Activated CD4-positive, alpha-beta T cell treated with anti-CD3 and anti-CD28 coated beads for 1 hour (primary cell): Measurements from ENCODE around the gene SAMMSON.

ENCODE experiments used
- DNase-seq: peaks from one replicate; pipeline ENCODE4 v3.0.0-alpha.2; 2020

Gene SAMMSON

DNA sequence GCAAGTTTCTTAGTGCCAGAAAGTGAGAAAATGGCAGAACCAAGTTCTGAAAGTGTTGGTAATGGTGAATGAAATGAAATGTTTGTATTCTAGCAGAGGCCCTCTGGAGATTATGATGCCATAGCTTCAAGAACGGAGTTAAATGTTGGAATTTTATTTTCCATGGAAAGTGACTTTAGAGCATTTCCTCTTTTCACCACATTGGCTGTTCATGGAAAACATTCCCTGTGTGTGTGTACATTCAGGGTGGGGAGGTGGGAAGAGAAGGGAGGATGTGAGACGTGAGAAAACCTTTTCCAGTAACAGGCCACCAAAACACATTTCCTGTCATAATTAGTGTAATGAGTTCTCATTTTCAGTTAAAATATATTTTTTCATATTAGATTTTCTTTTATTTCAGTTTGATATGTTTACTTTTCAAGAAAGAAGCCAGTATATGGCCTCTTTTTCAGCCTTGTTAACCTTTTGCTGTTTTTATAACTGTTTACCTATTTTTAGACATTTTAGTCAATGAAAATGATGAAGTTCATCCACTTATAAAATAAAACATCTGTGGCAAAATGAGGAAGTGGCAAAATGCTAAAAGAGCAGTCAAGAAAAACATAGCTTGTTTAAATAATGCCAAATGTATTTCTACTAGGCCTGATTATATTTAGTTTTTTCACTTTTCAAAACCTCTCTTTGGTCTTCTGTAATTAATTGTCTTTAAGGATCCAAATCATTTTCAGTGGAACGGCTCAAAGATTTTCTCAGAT, 21.6 kb downstream of the SAMMSON start:
- no peak for DNase-seq

DNA sequence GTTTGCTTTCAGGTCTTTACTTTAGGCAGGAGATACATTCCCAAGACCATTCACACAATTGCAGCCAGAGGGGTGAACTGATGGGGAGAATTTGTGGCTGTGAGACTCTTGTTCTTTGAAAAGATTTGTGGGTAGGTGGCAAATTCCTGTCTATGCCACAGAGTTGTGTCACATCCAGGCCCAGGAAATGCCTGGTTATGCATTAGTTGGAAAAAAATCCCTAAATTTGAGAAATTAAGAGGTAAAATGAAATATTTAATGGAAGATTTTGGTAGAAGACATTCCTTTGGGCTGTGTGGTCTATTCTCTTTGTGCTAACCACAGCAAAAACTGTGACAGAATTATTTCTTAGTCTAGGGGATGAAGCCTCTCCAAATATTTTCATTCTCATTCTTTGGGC, 28.8 kb downstream of the SAMMSON start:
- no peak for DNase-seq

DNA sequence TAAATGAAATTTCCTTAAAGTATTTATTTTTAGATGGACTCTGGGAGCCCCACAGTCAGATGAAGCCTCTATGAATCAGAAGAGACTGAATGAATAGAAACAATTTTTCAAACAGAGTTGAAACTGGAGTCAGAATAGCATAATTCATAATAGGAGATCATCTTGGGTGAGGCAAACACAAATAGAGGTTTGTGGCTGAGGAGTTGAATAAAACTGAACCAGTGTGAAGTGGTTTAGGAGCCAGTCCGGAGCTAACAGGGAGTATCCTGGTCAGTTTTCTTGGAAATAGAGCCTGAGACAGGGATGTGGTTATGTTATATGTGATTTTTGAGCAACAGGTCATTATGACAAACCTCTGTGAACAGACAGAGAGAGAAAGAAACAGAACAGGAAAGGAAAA, 39.2 kb downstream of the SAMMSON start:
- no peak for DNase-seq

DNA sequence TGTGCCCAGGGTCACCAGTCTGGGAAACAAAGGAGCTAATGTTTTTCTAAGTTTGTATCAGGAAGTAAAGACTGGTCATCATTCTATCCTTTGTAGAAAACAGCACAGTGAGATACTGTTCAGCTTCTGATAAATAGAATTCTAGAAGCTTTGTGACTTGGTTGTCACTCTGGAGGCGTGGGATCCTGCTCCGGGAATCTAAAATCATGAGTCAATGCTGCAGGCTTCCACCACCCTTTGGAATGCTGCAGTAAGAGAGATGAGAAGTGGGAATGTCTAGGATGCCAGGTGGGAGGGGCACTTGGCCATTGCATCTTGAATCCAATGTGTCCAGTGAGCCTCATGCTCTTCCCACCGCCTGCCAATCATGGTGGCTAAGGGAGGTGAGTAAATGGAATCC, 40.9 kb downstream of the SAMMSON start:
- no peak for DNase-seq

DNA sequence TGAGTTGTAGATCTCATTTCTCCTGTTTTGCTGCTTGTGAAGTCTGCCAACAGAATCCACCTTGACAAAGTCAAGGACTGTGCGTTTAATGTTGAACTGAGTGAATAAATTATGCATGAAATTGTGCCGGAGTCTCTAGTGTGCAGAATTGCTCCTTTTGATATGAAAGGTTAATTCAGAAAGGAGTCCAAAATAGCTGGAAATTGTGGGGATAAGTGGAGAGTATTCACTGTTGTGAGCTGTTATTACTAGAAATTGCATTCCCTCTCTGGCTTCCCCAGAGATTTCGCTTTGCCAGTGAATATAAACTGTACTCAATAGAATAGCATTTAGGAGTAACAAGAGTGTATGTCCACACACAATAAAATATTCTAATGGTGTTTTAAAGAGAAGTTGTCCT, 43.1 kb downstream of the SAMMSON start:
- DNase-seq, result no peak

DNA sequence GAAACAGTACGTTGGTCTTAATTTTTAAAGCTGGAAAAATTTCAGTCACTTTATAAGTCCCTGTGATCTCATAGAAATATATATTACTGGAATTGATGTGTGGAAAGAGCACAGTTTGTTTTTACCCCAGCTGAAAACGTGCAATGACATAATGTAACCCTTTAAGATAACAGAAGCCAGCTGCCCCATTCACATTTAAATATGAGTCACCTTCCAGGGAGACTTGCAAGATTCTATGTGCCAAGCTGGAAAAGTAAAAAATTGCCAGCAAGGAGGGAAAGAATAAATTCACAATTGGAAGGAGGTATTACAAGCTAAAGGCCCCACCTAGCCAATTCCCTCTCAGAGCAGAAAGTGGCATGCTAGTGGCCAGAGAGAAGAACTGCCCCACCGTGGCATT, 50.2 kb downstream of the SAMMSON start:
- DNase-seq, result no peak

DNA sequence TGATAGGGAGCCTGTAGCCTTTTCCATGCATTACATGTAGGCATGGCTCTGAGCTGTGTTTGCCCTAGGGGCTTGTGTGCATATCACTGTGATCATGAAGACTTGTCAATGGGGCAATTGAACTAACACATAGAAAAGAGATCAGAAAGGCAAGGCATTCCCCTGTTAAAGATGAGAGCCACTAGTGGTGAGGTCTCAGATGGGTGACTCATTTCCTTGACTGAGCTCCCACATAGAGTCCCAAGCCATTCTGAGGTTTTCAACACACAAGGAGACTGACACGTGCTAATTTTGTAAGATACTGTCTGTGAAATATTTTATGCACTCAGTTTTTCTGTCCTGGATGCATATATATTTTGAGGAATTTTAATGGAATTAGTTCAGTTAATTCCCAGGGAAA, 53.8 kb downstream of the SAMMSON start:
- DNase-seq, result no peak

DNA sequence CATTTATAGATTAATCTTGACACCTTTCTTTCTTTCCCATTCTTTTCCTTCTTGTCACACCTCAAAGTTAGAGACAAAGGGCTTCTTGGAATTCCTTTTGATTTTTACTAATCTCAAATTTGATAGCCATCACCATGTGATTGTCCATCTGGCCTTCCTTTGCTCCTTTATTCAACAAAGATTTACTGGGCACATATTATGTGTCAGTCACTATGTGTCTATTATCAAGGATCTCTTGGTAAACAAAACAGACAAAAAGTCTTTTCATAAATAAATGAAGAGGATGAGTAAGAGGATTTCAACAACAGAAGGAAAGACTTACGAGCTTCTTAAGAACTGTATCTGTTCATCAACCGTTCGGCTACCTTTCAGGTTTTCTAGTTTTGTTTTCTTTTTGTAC, 56.5 kb downstream of the SAMMSON start:
- no peak for DNase-seq

DNA sequence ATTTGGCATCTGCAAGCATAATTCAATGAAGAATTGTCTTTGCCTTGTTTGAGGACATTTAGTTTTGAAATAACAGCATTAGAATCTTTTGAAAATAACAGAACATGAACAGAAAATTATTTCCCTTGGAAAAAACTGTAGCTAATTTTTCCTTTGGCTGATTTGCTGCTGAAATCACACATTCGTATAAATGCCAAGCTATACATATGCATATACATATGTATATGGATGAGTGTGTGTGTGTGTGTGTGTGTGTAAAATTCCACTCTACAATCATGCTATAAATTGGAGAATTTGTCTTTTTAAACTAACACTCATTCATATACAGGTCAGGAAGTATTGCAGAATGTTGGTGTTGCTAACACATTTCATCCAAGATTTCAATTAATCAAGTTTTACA, 57.9 kb downstream of the SAMMSON start:
- DNase-seq, result no peak

DNA sequence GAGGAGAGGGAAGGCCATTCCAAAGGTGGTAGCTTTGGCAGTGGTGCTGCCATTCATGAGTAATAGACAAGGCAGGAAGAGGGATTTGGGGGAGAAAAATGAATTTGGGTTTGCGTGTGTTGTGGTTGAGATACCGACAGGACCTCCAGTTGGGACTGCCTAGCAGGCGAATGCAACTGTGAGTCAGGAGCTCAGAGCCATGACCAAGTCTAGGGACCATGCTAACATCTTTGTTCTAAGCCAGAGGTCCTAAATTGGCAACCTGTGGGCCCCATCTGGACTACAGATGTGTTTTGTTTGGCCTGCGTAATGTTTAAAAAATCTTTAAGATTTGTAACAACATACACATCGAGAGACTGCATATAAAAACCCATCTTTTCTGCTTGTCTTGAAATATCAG, 61.6 kb downstream of the SAMMSON start:
- DNase-seq, result no peak

DNA sequence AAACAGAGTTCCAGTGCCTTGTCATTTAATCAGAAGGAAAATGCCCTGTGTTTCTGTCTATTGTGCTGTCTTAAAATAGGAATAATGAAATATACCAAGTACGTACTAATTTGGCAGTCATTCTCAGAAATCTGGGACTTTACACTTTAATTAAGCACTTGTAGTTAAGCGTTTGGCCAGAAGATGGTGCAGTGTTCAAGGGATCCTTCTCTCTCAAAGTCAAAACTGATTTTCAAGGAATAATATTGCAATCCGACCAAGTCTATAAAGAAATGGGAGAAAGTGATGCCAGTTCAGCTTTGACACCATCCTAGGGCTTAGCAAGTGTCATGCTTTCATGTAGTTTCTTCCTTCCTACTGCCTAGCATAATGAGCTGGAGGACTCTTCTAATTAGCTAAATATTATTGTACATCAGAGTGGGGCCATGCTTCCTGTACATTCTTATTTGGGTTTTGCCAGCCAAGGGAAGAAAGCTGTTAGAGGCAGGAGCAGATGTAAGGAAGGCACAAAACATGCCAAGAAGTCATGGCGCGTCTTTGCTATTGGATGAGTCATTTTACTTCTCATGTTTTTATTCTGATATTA, 64.8 kb downstream of the SAMMSON start:
- no peak for DNase-seq

DNA sequence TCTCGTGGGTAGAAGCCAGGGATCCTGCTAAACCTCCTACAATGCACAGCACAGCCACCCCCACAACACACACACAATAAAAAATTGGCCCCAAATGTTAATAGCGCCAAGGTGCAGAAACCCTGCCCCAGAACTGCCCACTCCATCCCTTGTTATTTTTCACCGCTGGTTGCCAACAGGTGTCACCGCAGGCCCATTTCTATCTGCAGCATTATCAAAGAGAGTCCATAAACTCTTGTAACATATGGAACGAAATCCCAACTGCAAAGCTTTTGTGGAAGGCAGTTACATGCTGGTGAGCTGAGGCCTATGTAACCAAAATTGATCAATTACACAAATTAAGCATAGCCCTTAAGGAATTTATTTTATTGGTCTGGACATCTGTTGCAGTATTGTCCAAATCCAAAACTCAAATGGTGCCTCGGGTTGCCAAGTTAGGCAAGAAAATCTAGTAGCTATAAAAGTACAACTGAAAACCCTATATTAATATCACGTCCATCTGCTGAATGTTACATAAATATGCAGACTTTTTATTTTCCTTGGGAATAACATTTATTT, 66.2 kb downstream of the SAMMSON start:
- no peak for DNase-seq

DNA sequence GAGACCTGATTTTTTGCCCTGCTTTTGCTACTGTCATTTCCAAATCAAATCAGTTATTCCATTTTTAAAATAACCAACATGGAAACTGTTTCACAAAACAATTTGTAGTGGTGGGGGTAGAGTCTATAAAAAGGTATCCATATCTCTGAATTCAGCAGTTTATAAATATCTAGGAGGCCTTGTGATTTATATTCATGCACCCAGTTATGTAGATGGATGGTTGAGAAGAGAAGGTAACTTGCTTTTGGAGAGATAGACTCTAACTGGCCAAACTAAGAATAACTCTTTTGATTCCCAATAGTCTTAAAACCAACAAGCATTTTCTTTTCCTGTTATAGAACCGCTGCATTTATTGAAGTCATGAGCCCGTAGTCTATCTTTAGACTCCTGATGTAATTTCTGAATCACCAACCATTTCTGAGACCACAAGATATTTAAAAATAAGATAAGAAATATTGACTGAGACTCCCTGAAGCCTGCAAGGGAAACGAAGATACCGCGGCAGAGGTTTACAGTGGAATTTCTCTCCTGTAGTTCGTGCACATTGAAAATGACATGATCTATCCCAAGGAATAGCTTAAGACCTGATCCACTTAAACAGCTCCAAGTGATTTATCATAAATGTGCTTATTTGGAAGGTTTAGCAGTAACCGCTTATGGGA, 68.5 kb downstream of the SAMMSON start:
- DNase-seq, result no peak

DNA sequence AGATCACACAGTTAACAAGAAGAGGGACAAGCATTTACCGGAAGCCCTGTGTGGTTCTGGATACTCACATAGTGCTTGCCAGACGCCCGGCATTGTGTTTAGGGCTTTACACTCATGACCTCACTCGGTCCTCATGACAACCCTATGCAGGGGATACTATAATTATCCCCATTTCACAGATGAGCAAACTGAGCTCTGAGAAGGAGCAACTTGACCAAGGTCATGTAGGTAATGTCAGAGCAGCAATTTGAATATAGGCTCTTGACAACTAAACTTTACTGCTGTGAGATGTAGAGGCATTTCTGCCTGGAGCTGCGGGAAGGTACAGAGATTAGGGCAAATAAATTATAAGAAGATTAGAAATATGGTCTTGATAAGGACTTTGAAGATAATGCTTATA, 70.0 kb downstream of the SAMMSON start:
- DNase-seq, result no peak

DNA sequence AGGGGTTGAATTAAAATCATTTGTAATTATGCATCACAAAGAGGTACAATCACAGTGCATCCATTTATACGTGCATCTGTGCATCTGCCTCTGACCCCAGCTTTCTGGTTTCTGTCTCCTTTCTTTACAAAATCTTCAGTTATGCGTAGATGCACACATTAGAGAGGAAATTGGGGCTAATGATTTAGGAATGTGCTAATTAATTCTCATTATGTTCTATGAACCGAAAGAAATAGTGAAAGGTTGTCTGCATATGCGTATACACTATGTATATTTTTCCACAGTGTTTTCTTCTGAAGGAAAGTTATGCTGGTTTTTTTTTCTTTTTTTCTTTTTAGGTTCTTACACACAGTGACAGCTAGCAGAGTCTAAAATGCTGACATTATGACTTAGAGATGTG, 71.6 kb downstream of the SAMMSON start:
- DNase-seq, result no peak

DNA sequence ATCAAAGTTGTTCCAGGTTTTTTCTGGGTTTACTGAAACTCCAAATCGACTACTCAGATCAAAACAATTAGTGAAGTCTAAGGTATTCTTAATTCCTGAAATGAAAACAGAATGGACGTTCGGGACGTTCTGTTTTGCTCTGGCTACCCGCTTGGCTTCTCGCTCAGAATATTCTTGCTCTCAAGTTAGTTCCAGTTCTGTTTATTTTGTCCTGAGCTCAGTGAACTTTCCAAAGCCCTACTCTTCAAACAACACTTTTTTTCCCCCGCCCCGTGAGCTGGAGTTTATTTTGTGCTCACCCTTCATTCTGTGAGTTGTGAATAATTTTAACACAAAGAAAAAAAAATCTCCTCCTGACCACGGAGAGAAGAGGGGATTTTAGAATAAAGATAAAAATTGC, 72.6 kb downstream of the SAMMSON start:
- no peak for DNase-seq

DNA sequence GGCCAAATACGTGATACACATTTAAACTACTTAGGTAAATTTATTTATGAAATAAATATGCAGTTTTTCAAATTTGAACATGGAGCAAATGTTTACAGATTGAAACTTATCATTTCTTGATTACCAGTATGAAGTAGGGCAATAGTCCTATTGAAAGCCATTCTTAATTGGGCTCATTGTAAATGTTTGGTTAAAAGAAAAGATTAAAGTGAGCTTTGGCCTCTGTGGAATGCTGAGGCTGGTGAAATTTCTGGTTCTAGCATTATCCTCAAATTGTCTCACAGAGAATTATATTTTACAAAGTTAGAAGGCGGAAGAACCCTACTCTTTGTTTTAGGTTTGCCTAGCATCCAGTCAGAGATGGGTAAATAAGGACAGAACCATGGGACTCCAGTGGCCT, 73.2 kb downstream of the SAMMSON start:
- DNase-seq, result no peak

DNA sequence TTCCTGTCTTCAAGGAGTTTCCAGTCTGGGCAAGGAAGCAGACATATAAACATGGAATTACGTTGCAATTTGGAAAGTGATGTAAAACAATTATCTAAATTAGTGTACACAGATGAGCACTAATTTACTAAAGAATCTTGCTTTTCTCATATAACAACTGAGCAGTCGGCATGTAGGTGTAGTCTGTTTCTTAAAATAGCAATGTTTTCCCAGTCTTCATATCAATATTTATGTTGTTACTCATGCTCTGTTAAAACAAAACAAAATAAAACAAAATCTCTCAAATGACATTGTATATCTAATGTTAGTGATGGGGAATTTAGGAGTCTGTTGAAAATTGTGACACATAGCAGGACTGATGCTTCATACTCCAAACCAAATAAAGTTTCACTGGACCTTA, 75.6 kb downstream of the SAMMSON start:
- DNase-seq, result no peak

DNA sequence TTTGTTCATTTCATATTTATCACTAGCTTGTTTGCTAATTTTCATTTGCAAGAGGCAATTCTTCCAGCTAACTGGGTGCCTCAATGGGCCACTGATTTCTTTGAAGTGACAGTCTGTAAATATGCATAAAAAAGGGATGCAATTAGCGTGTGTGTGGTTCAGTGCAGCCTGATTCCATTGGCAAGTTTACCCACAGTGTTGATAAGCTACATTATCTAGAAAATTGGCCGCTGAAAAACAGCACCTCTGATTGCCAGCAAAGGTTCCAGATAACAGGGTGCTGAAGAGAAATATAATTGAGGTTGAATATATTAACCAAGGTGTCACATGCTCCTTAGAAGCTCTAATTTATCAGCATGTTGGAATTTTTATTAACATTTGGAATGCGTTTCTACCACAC, 76.9 kb downstream of the SAMMSON start:
- DNase-seq, result no peak

DNA sequence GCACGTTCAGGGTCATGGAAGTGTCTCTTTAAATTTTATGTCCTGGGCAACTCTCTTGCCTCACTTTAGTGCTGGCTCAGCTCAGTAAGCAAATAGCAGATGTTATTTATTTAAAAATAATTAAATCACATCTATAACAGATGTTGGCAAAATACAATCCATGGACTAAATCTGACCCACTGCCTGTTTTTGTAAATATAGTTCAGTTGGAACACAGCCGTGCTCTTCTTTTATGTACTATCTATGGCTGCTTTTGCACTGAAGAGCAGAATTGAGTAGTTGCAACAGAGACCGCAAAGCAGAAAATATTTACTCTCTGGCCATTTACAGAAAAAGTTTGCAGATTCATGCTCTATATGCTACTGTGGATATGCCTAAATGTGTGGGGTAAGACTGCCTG, 79.2 kb downstream of the SAMMSON start:
- no peak for DNase-seq

DNA sequence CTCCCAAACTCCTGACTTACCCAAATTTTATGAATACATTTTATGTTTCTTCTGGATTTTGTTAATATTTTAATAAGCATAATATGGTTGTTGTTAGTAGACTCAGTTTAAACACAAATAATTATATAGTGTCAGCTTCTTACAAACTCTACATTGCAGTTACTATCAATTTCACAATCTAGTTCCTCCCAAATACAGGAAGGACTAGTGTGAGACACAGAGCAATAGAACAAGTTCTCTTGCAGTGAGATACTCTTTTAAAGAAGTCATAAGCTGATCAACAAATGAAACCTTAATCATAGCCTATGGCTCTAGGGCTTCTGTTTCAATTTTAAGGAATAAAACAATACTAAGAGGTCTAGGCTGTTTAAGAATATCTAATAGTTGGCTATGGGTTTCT, 86.1 kb downstream of the SAMMSON start:
- no peak for DNase-seq

DNA sequence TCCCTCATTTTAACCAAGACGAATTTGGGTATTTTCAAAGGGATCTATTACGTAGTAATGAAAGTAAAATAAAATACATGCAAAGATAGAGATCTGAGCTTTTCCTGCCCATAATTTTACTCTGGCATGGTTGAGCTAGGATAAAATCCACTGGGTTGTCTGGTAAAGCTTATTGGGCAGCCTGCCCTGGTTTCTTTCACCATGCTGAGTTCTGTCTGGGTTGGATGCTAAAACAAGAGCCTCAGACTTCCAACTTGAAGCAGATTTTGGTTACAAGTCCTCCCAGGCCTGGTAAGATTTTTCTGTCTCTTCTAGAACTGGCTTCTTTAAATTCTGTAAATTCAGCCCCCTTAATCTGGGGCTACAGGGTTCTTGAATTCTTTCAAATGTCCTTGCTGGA, 86.8 kb downstream of the SAMMSON start:
- DNase-seq, result no peak

DNA sequence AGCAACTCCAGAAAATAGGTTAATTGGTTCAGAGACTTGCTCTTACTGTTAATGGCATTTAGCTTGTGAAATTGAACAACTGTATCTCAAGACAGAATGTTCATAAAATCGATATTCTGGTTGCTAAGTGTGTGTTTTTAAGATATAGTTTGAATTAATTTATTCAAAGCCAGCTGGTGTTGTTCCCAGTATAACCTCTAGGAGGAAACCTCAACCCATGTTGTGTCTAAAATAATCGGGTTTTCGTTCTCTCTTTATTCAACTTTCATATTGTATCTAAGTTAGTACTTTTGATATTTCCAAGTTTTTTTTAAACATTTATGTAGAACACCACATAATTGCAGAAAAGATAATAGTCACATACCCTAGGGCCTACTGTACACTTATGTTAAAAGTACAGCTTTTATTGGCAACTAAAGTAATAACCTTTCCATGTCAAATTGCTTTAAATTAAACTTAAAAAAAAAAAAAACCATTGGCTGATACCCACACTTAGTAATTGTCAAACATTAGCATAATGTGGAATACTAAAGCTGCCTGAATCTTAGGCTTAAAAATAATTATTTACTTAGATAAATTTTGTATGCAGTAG, 90.9 kb downstream of the SAMMSON start:
- no peak for DNase-seq

DNA sequence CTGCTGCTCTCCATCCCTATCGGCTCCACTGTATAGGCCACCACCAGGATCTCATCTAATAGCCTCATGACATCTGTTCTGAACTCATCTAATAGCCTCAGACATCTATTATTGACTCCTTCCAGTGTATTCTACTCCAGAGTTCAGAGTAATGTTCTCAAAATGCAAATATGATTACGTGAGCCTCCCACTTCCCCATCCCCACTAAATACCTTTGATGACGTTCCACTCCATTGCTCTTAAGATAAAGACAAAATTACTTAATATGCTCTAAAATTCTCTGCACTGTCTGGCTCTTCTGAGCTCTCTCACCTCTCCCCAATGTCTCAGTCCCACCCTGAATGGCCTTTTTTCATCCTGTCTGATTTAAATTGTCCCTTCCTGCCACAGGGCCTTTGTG, 94.7 kb downstream of the SAMMSON start:
- DNase-seq, result no peak
